IgD-negative memory B cell (primary cell): ENCODE data around the gene NFE2L1. TPM values are rescaled to one million over a fixed set of nuclear protein-coding genes. Genes with fewer than 3 reads are reported as not detected.
"Not testable (repeated sequence)": the region's sequence is repeated elsewhere in the genome, so short reads cannot be mapped to it uniquely, and the experiment has no call there.

ENCODE experiments used
- H3K27ac Mint-ChIP-seq, 3 donors: one replicate each; pipeline ENCODE4 v1.8.0; 2020 to 2022; ENCODE audit warnings: mild to moderate bottlenecking in 3 of 3, mixed read lengths in 3 of 3, moderate library complexity in 1 of 3
- H3K27me3 Mint-ChIP-seq: one replicate; pipeline ENCODE4 v1.8.0; 2021; ENCODE audit warnings: mixed read lengths
- H3K36me3 Mint-ChIP-seq: one replicate; pipeline ENCODE4 v1.8.0; 2020; ENCODE audit warnings: mild to moderate bottlenecking, mixed read lengths
- H3K4me1 Mint-ChIP-seq, 3 donors: one replicate each; pipeline ENCODE4 v1.8.0; 2020 to 2022; ENCODE audit warnings: mixed read lengths in 3 of 3, mild to moderate bottlenecking in 1 of 3
- H3K4me3 Mint-ChIP-seq, 4 donors: one replicate each; pipeline ENCODE4 v1.8.0; 2020 to 2022; ENCODE audit warnings: mild to moderate bottlenecking in 4 of 4, mixed read lengths in 4 of 4, moderate library complexity in 3 of 4
- H3K9me3 Mint-ChIP-seq, 3 donors: one replicate each; pipeline ENCODE4 v1.8.0; 2020 to 2021; ENCODE audit warnings: mixed read lengths in 3 of 3, mild to moderate bottlenecking in 1 of 3
- polyA plus RNA-seq: library from polyadenylated mRNA; unstranded; fragments of 300-500 nt; fragmentation: Illumina TruSeq; gene quantifications from one replicate; pipeline ENCODE4 v1.2.3, GENCODE V29; 2021

Gene NFE2L1
- polyA plus RNA-seq, 1 donor from 2014 or later, result 20.5 TPM

- peaks cover 2% of the 10 kb centered on the region for H3K36me3 Mint-ChIP-seq
Observed at GRCh38 chr17:48064638-48065037, 16.5 kb downstream of the NFE2L1 start.

GRCh38 chr17:48066192-48066591 is 18.0 kb downstream of the NFE2L1 start:
- peaks cover 0 to 2% (median 0%) of the 10 kb centered on the region in 3 donors for H3K4me1 Mint-ChIP-seq
- no peak overlapping the region for H3K4me3 Mint-ChIP-seq
- H3K9me3 Mint-ChIP-seq, result no peaks in the 10 kb centered on the region
- H3K36me3 Mint-ChIP-seq, result peaks cover 2% of the 10 kb centered on the region
- no peaks in the 10 kb centered on the region for H3K27me3 Mint-ChIP-seq
- no peak overlapping the region for H3K27ac Mint-ChIP-seq

More at GRCh38 chr17:48064638-48065037, 16.5 kb downstream of the NFE2L1 start:
- Mint-ChIP-seq H3K4me1 (peaks cover 0 to 2% (median 0%) of the 10 kb centered on the region in 3 donors), H3K27me3 (no peaks in the 10 kb centered on the region), H3K9me3 (no peaks in the 10 kb centered on the region), H3K4me3 (no peak overlapping the region), H3K27ac (no peak overlapping the region)

- peaks cover 0 to 2% (median 0%) of the 10 kb centered on the region in 3 donors for H3K4me1 Mint-ChIP-seq
- no peaks in the 10 kb centered on the region for H3K27me3 Mint-ChIP-seq
- peaks cover 2% of the 10 kb centered on the region for H3K36me3 Mint-ChIP-seq
- H3K27ac Mint-ChIP-seq, result no peak overlapping the region
- H3K4me3 Mint-ChIP-seq, result no peak overlapping the region
- no peaks in the 10 kb centered on the region for H3K9me3 Mint-ChIP-seq
Observed at GRCh38 chr17:48066656-48067055, 18.5 kb downstream of the NFE2L1 start.

- Mint-ChIP-seq H3K36me3 (peaks cover 2% of the 10 kb centered on the region), H3K9me3 (no peaks in the 10 kb centered on the region), H3K27me3 (no peaks in the 10 kb centered on the region), H3K4me3 (no peak overlapping the region), H3K4me1 (peaks cover 0 to 2% (median 0%) of the 10 kb centered on the region in 3 donors), H3K27ac (no peak overlapping the region)
Observed at GRCh38 chr17:48067245-48067644, 19.1 kb downstream of the NFE2L1 start.

GRCh38 chr17:48067808-48068207 is 19.6 kb downstream of the NFE2L1 start:
- H3K4me3 Mint-ChIP-seq, H3K9me3 Mint-ChIP-seq, H3K4me1 Mint-ChIP-seq, H3K27me3 Mint-ChIP-seq, H3K36me3 Mint-ChIP-seq: not testable (repeated sequence)
- peak overlapping the region in 1 of 3 donors; percentile 63 for H3K27ac Mint-ChIP-seq

- Mint-ChIP-seq H3K4me3 (no peak overlapping the region), H3K27ac (peak overlapping the region in 1 of 3 donors; percentile 63), H3K36me3 (peaks cover 2% of the 10 kb centered on the region), H3K4me1 (peaks cover 0 to 2% (median 0%) of the 10 kb centered on the region in 3 donors), H3K9me3 (no peaks in the 10 kb centered on the region), H3K27me3 (no peaks in the 10 kb centered on the region)
Observed at GRCh38 chr17:48068491-48068961, 20.4 kb downstream of the NFE2L1 start.

- Mint-ChIP-seq H3K36me3 (no peaks in the 10 kb centered on the region), H3K27me3 (no peaks in the 10 kb centered on the region)
Observed at GRCh38 chr17:48070195-48070594, 22.0 kb downstream of the NFE2L1 start.

GRCh38 chr17:48071654-48072053 is 23.5 kb downstream of the NFE2L1 start:
- Mint-ChIP-seq H3K27ac (no peak overlapping the region), H3K27me3 (no peaks in the 10 kb centered on the region), H3K9me3 (no peaks in the 10 kb centered on the region), H3K36me3 (no peaks in the 10 kb centered on the region), H3K4me3 (no peak overlapping the region), H3K4me1 (peaks cover 3 to 6% (median 5%) of the 10 kb centered on the region in 3 donors)

More at GRCh38 chr17:48070195-48070594, 22.0 kb downstream of the NFE2L1 start:
- no peak overlapping the region for H3K4me3 Mint-ChIP-seq
- H3K27ac Mint-ChIP-seq, result no peak overlapping the region
- peaks cover 3 to 6% (median 5%) of the 10 kb centered on the region in 3 donors for H3K4me1 Mint-ChIP-seq
- no peaks in the 10 kb centered on the region for H3K9me3 Mint-ChIP-seq

- H3K4me1 Mint-ChIP-seq, H3K36me3 Mint-ChIP-seq, H3K9me3 Mint-ChIP-seq, H3K27me3 Mint-ChIP-seq, H3K27ac Mint-ChIP-seq, H3K4me3 Mint-ChIP-seq: not testable (repeated sequence)
Observed at GRCh38 chr17:48072811-48073210, 24.7 kb downstream of the NFE2L1 start.

GRCh38 chr17:48073566-48074094 is 25.5 kb downstream of the NFE2L1 start:
- not testable (repeated sequence) for H3K4me3 Mint-ChIP-seq, H3K4me1 Mint-ChIP-seq, H3K36me3 Mint-ChIP-seq, H3K27me3 Mint-ChIP-seq, H3K9me3 Mint-ChIP-seq, H3K27ac Mint-ChIP-seq

- Mint-ChIP-seq H3K4me3 (no peak overlapping the region), H3K9me3 (no peaks in the 10 kb centered on the region), H3K27me3 (no peaks in the 10 kb centered on the region), H3K27ac (peak overlapping the region in 1 of 3 donors; percentile 18), H3K4me1 (peaks cover 3 to 6% (median 3%) of the 10 kb centered on the region in 3 donors), H3K36me3 (no peaks in the 10 kb centered on the region)
Observed at GRCh38 chr17:48074322-48075081, 26.3 kb downstream of the NFE2L1 start.

GRCh38 chr17:48077152-48077551 is 29.0 kb downstream of the NFE2L1 start:
- not testable (repeated sequence) for H3K36me3 Mint-ChIP-seq, H3K9me3 Mint-ChIP-seq, H3K27ac Mint-ChIP-seq, H3K4me3 Mint-ChIP-seq, H3K27me3 Mint-ChIP-seq
- peaks cover 3 to 12% (median 8%) of the 10 kb centered on the region in 3 donors for H3K4me1 Mint-ChIP-seq

GRCh38 chr17:48081858-48082257 is 33.7 kb downstream of the NFE2L1 start:
- no peaks in the 10 kb centered on the region for H3K27me3 Mint-ChIP-seq
- peaks cover 0 to 12% (median 6%) of the 10 kb centered on the region in 3 donors for H3K4me1 Mint-ChIP-seq
- no peak overlapping the region for H3K27ac Mint-ChIP-seq
- H3K9me3 Mint-ChIP-seq, result no peaks in the 10 kb centered on the region
- H3K36me3 Mint-ChIP-seq, result no peaks in the 10 kb centered on the region
- no peak overlapping the region for H3K4me3 Mint-ChIP-seq

- no peaks in the 10 kb centered on the region for H3K27me3 Mint-ChIP-seq
- peaks cover 0 to 16% (median 6%) of the 10 kb centered on the region in 3 donors for H3K4me1 Mint-ChIP-seq
- no peaks in the 10 kb centered on the region for H3K9me3 Mint-ChIP-seq
- no peak overlapping the region for H3K4me3 Mint-ChIP-seq
- H3K36me3 Mint-ChIP-seq, result no peaks in the 10 kb centered on the region
- no peak overlapping the region for H3K27ac Mint-ChIP-seq
Observed at GRCh38 chr17:48084932-48085331, 36.8 kb downstream of the NFE2L1 start.

- no peaks in the 10 kb centered on the region for H3K9me3 Mint-ChIP-seq
- H3K36me3 Mint-ChIP-seq, result no peaks in the 10 kb centered on the region
- peaks cover 2 to 21% (median 11%) of the 10 kb centered on the region in 3 donors for H3K4me1 Mint-ChIP-seq
- H3K27me3 Mint-ChIP-seq, result no peaks in the 10 kb centered on the region
- no peak overlapping the region for H3K4me3 Mint-ChIP-seq
- no peak overlapping the region for H3K27ac Mint-ChIP-seq
Observed at GRCh38 chr17:48093341-48094045, 45.3 kb downstream of the NFE2L1 start.
